Stomach (tissue), 9 donors: ENCODE data around the gene CABCOCO1. TPM values are rescaled to one million over a fixed set of nuclear protein-coding genes. Genes with fewer than 3 reads are reported as not detected.

Experiments used
- DNase-seq, 2 donors: peaks; one replicate each; pipeline versions ENCODE4 v3.0.0 to v3.0.0-alpha.2; 2013 to 2019
- H3K27ac ChIP-seq, 5 donors: fragments of 200-600 bp in 4 of 5; sonication (generic) in 4 of 5; one replicate each; pipeline ENCODE4 v1.5.1; 2013 to 2019; ENCODE audit warnings: mild to moderate bottlenecking in 1 of 5, moderate library complexity in 1 of 5
- H3K27me3 ChIP-seq, 3 donors: fragments of 200-600 bp; sonication (generic); one replicate each; pipeline ENCODE4 v1.5.1; 2017 to 2019; ENCODE audit warnings: mixed run types in 1 of 3
- H3K36me3 ChIP-seq, 4 donors: fragments of 200-600 bp; sonication (generic); 1 replicate in 3 of 4; 2 replicates in 1 of 4; pipeline ENCODE4 v1.5.1; 2016 to 2019
- H3K4me1 ChIP-seq, 4 donors: fragments of 200-600 bp; sonication (generic); one replicate each; pipeline ENCODE4 v1.5.1; 2016 to 2019
- H3K4me3 ChIP-seq, 4 donors: fragments of 200-600 bp; sonication (generic) in 3 of 4; one replicate each; pipeline ENCODE4 v1.5.1; 2016 to 2019; ENCODE audit warnings: mild to moderate bottlenecking in 1 of 4
- H3K9me3 ChIP-seq, 4 donors: fragments of 200-600 bp; sonication (generic); one replicate each; pipeline ENCODE4 v1.5.1; 2016 to 2019
- EP300 ChIP-seq: sonication (generic); formaldehyde crosslinking; IDR thresholded peaks from one replicate; pipeline ENCODE4 v1.6.1; 2017; ENCODE audit warnings: antibody characterized with exemption
- POLR2A ChIP-seq, 4 donors: fragments of 450-650 bp; IDR thresholded peaks; one replicate each; pipeline ENCODE4 v1.6.1; 2016; ENCODE audit warnings: antibody characterized with exemption in 4 of 4, control low read depth in 2 of 4, mild to moderate bottlenecking in 1 of 4, moderate library complexity in 1 of 4
- POLR2AphosphoS5 ChIP-seq, 3 donors: sonication (generic); formaldehyde crosslinking; IDR thresholded peaks; one replicate each; pipeline ENCODE4 v1.6.1; 2016; ENCODE audit warnings: antibody characterized with exemption in 3 of 3
- WGBS, 5 donors: extraction: QIAGEN DNeasy Blood & Tissue Kit in 3 of 5; methylation state at CpG; one replicate each; pipeline versions ENCODE4 v1.1.5 to v1.1.7; 2013 to 2018; 5-methylcytosine and 5-hydroxymethylcytosine counted together
- intact Hi-C: fragments of 100-400 bp; cut with DNase I; formaldehyde crosslinking; loops from one replicate; pipeline ENCODE4 v1.15.1; 2023; ENCODE audit warnings: low total_unique reads
- polyA plus RNA-seq, 3 donors: library from polyadenylated mRNA; stranded (reverse); fragments of 200-250 nt; gene quantifications; one replicate each; pipeline ENCODE4 v1.2.3, GENCODE V29; 2013
- total RNA-seq, 5 donors: library from RNA; depleted of rRNA; stranded (reverse); fragments of >200 nt; gene quantifications; one replicate each; pipeline versions ENCODE4 v1.1.0 to v1.2.3, GENCODE V29; 2014 to 2016
- TF ChIP-seq, protein P1 (sequence below), 7 experiments: fragments of 450-650 bp in 4 of 7; fragments of 200-600 bp in 3 of 7; sonication (generic) in 3 of 7; IDR thresholded peaks; one replicate each; pipeline ENCODE4 v1.5.1; 2016 to 2019; ENCODE audit warnings: antibody characterized with exemption in 7 of 7, control low read depth in 2 of 7, mild to moderate bottlenecking in 1 of 7
- donor health status: healthy with polysubstance abuse.
- donor health status: Bipolar disorder and iron deficiency.
- donor health status: healthy.

CABCOCO1 gene
- total and polyA plus RNA-seq, 8 donors = 0.30 to 2.6 (median 1.3) TPM; not detected in 4

- no peaks in the 10 kb centered on the region for H3K9me3 ChIP-seq
- no peaks in the 10 kb centered on the region for H3K27me3 ChIP-seq
- TF ChIP-seq POLR2A (IDR thresholded peaks at IDR 0.05) (no peak), EP300 (no peak), POLR2AphosphoS5 (IDR thresholded peaks at IDR 0.05) (no peak)
- TF ChIP-seq, protein P1, sequence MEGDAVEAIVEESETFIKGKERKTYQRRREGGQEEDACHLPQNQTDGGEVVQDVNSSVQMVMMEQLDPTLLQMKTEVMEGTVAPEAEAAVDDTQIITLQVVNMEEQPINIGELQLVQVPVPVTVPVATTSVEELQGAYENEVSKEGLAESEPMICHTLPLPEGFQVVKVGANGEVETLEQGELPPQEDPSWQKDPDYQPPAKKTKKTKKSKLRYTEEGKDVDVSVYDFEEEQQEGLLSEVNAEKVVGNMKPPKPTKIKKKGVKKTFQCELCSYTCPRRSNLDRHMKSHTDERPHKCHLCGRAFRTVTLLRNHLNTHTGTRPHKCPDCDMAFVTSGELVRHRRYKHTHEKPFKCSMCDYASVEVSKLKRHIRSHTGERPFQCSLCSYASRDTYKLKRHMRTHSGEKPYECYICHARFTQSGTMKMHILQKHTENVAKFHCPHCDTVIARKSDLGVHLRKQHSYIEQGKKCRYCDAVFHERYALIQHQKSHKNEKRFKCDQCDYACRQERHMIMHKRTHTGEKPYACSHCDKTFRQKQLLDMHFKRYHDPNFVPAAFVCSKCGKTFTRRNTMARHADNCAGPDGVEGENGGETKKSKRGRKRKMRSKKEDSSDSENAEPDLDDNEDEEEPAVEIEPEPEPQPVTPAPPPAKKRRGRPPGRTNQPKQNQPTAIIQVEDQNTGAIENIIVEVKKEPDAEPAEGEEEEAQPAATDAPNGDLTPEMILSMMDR (IDR thresholded peaks at IDR 0.05) = no peak
- H3K4me3 ChIP-seq = no peak overlapping the region
- WGBS, 5 donors = 83 to 92% (median 85%) methylated on average over 5 of the region's 5 CpGs
- intact Hi-C loops = no loop called here
- no peak overlapping the region for H3K27ac ChIP-seq
- peaks cover 4 to 24% (median 14%) of the 10 kb centered on the region in 4 donors for H3K4me1 ChIP-seq
- no peak for DNase-seq
- H3K36me3 ChIP-seq = no peaks in the 10 kb centered on the region
These were observed 101.8 kb downstream of the CABCOCO1 start for GRCh38 chr10:61764486-61764885.

- intact Hi-C loops = no loop called here
These were observed 102.7 kb downstream of the CABCOCO1 start for GRCh38 chr10:61765176-61766087.

GRCh38 chr10:61766927-61767326 lies 104.2 kb downstream of the CABCOCO1 start:
- no peak for DNase-seq
- intact Hi-C loops = no loop called here
- Histone ChIP-seq H3K9me3 (no peaks in the 10 kb centered on the region), H3K4me1 (peaks cover 0 to 12% (median 5%) of the 10 kb centered on the region in 4 donors), H3K27ac (no peak overlapping the region), H3K27me3 (no peaks in the 10 kb centered on the region), H3K36me3 (no peaks in the 10 kb centered on the region), H3K4me3 (no peak overlapping the region)
- TF ChIP-seq, protein P1 (IDR thresholded peaks at IDR 0.05) = no peak
- no peak for TF ChIP-seq POLR2AphosphoS5 (IDR thresholded peaks at IDR 0.05)
- no peak for TF ChIP-seq POLR2A (IDR thresholded peaks at IDR 0.05)
- no peak for TF ChIP-seq EP300
- 25 to 38% (median 27%) methylated on average over 1 of the region's 1 CpG for WGBS, 5 donors

More at GRCh38 chr10:61765176-61766087, 102.7 kb downstream of the CABCOCO1 start:
- no peak overlapping the region for H3K27ac ChIP-seq
- H3K4me1 ChIP-seq = peaks cover 4 to 24% (median 14%) of the 10 kb centered on the region in 4 donors
- no peaks in the 10 kb centered on the region for H3K9me3 ChIP-seq
- WGBS, 5 donors = 59 to 75% (median 70%) methylated on average over 9 of the region's 9 CpGs
- no peaks in the 10 kb centered on the region for H3K27me3 ChIP-seq
- no peak overlapping the region for H3K4me3 ChIP-seq
- TF ChIP-seq, protein P1 (IDR thresholded peaks at IDR 0.05) = no peak
- TF ChIP-seq POLR2A (IDR thresholded peaks at IDR 0.05) = no peak
- TF ChIP-seq POLR2AphosphoS5 (IDR thresholded peaks at IDR 0.05) = no peak
- TF ChIP-seq EP300 = no peak
- no peaks in the 10 kb centered on the region for H3K36me3 ChIP-seq
- DNase-seq = no peak

GRCh38 chr10:61774031-61774430 lies 111.3 kb downstream of the CABCOCO1 start:
- WGBS, 5 donors = 80 to 96% (median 92%) methylated on average over 3 of the region's 3 CpGs
- intact Hi-C loops = no loop called here

More at GRCh38 chr10:61774031-61774430, 111.3 kb downstream of the CABCOCO1 start:
- Histone ChIP-seq H3K36me3 (no peaks in the 10 kb centered on the region), H3K27ac (no peak overlapping the region), H3K27me3 (no peaks in the 10 kb centered on the region), H3K9me3 (no peaks in the 10 kb centered on the region), H3K4me1 (no peaks in the 10 kb centered on the region), H3K4me3 (no peak overlapping the region)
- no peak for DNase-seq
- TF ChIP-seq EP300 (no peak), POLR2A (IDR thresholded peaks at IDR 0.05) (no peak), POLR2AphosphoS5 (IDR thresholded peaks at IDR 0.05) (no peak)
- TF ChIP-seq, protein P1 (IDR thresholded peaks at IDR 0.05) = no peak
